HG03571 (cell line): Measurements from ENCODE around the gene ZNF689.
A peak's percentile ranks its signal among the peaks of the same experiment; 100 is the strongest.
"Not testable (repeated sequence)": the region's sequence is repeated elsewhere in the genome, so short reads cannot be mapped to it uniquely, and the experiment has no call there.

Experiments used
- ATAC-seq: cut with Tn5 transposase; IDR thresholded peaks from one replicate; pipeline ENCODE4 v1.9.1; 2021; ENCODE audit not compliant: unreplicated experiment

The ZNF689 gene

GRCh38 chr16:30601966-30602365 is 8.2 kb downstream of the ZNF689 start:
- ATAC-seq, result no peak

DNA sequence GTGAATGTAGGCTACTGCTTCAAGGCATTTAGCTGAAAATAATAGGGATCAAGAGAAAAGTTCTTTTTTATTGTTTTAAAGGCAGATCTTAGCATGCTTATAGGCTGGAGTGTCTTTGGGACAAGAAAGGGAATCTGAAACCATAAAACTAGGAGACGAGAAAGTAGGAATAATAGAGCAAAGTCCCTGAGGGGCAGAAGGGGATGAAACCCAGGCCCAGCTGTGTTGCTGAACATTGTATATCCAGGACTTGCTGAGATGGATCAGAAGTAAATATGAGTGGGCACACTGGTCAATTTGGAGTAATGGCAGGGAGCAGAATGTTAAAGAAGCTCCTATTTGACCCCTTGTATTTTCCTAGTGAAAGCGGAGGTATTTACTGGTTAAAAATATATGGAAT is 9.3 kb downstream of the ZNF689 start:
- ATAC-seq, result no peak

DNA sequence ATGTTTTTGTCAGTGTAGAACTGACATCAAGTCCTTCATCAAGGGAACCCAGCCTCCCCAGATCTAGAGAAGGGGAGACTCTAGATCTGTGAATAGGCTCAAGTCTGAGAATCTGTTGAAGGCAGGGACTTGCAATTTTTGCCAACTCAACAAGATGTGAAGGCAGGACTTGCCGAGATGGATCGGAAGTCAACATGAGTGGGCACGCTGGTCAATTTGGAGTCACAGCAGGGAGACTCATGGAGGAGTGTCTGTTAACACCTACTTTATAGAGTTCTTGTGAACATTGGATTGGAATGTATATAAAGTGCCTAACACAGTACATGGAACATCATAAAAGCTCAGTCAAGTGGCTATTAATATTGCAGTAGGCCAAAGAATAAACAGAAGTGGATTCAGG is 10.0 kb downstream of the ZNF689 start:
- no peak for ATAC-seq

GRCh38 chr16:30592871-30593270 is 17.3 kb downstream of the ZNF689 start:
- ATAC-seq, result no peak

DNA sequence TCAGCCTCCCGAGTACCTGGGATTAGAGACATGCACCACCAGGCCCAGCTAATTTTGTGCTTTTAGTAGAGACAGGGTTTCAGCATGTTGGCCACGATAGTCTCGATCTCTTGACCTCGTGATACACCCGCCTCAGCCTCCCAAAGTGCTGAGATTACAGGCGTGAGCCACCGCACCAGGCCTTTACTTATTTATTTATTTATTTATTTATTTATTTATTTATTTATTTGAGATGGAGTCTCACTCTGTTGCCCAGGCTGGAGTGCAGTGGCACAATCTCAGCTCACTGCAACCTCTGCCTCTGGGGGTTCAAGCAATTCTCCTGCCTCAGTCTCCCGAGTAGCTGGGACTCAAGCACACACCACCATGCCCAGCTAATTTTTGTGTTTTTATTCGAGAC is 19.3 kb downstream of the ZNF689 start:
- ATAC-seq, result not testable (repeated sequence)

DNA sequence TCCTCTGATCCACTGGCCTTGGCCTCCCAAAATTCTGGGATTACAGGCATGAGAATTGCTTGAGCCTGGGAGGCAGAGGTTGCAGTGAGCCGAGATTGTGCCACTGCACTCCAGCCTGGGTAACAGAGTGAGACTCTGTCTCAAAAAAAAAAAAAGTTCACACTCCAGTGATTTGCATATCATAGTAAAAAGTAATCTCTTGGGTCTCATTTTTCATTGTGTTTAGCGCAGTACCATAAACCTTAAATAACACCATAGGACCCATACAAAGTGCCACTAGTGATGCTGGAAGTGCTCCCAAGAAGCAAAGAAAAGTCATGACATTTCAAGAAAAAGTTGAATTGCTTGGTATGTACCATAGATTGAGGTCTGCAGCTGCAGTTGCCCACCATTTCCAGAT is 20.6 kb downstream of the ZNF689 start:
- ATAC-seq, result not testable (repeated sequence)

DNA sequence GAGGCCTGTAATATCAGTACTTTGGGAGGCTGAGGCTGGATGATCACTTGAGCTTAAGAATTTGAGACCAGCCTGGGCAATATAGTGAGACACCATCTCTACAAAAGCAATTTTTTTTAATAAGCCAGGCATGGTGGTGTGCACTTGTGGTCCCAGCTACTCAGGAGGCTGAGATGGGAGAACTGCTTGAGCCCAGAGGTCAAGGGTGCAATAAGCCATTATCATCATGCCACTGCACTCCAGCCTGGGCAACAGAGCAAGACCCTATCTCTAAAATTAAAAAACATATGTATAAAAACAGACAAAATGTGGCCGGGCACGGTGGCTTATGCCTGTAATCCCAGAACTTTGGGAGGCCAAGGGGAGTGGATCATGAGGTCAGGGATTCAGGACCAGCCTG is 21.5 kb downstream of the ZNF689 start:
- ATAC-seq, result no peak

DNA sequence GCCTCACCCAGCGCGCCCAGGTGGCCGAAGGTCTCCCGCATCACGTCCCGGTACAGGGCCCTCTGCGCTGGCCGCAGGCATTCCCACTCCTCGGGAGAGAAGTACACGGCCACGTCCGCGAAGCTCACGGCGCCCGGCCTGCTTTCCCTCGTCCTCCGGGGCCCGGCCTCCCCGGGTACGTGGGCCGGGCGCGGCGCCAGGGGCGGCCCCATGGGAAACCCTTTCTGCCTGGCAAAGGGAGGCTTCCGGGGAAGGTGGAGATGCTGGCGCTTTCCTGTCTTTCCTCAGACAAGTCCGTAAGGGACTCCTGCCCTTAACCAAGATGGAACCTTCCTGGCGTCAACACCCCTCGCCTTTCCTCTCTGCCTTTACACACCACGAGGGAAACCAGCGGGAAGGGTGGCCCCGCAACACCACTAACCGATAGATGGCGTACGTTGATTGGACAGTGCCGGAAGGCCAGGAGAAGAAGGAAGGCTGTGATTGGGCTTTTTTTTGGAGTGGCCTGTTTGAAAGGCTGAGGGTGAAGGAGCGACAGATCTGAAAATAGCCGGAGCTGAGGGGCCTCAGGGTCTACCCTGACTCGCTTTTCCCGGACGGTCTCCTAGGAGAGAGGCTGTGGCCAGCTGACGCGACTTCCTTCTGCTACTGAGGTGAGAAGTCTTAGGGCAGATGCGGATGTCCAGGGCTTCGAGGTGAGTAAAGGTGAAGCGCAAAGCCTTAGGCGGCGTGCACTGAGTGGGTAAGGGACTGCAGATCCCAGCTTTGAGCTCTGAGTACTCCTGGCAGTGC is 24.6 kb downstream of the ZNF689 start, which contains the start of gene ZNF785:
Gene ZNF785, minus strand, starts transcription at position 298 of the 792 bp plus-strand sequence. Its CDS starts 86 bp downstream, at position 212.
- ATAC-seq, result peak; percentile 84

GRCh38 chr16:30585022-30585399 is 25.2 kb downstream of the ZNF689 start:
- ATAC-seq, result peak; percentile 25

DNA sequence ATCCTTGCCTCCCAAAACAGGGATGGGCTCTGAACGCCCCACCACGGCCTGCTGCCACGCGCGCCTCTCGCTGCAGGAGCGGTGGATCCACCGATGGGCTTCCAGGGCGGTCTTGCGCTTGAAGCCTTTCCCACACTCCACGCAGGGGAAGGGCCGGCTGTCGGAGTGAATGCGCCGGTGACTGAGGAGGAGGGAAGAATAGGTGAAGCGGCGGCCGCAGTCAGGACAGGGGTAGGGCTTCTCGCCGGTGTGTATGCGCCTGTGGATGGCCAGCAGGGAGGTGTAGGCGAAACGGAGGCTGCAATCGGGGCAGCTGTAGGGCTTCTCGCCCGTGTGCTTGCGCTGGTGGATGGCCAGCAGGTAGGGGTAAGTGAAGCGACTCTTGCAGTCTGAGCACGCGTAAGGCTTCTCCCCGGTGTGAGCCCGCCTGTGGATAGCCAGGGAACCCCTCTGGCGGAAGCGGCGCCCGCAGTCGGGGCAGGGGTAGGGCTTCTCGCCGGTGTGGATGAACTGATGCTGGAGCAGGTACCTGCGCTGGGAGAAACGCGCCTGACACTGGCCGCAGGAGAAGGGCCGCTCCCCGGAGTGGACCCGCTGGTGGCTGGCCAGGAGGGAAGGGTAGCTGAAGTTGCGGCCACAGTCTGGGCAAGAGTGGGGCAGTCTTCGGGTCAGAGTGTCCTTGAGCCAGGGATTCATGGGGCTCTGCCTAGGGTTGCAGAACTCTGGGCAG is 27.4 kb downstream of the ZNF689 start:
- ATAC-seq, result no peak

GRCh38 chr16:30581457-30581856 is 28.7 kb downstream of the ZNF689 start:
- no peak for ATAC-seq

GRCh38 chr16:30574678-30575077 is 35.5 kb downstream of the ZNF689 start:
- no peak for ATAC-seq

GRCh38 chr16:30571445-30572322 is 38.5 kb downstream of the ZNF689 start, which contains the start of gene ZNF688:
Gene ZNF688, minus strand, starts transcription at chr16:30571714. Its CDS starts 85 bp downstream, at chr16:30571629.
- peak; percentile 64 for ATAC-seq

DNA sequence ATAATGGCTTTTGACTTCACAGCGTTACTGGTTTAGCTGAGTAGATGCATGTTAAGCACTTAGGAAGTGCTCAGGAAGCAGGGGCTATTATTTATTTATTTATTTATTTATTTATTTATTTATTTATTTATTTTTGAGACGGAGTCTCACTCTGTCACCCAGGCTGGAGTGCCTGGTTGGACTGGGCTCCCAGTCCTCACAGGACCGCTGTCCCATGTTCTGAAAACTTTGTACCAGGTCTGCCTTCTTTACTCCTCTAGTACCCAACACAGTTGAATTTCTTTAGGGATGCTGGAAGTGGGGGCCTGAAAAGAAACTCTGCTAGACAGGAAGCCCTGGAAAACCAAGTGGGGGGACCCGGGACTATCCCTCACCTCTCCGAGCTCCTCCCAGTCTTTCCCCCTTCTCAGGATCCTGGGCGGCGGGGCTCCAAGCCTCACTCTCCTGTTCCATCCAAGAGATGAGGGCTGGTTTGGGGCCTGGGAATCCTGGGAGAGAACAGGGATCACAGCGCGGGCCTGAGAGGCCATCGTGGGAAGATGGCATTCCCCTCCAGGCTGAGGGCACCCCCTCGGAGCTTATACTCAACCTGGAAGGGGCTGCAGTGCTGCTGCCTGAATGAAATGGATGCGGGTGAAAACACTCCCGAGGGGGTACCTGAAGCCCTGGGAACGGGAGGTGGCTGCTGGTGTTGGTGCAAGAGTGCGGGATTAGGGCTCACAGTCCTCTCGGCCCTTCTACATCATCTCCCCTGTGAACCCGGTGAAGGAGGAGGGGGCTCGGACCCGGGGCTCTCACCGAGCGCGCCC is 39.3 kb downstream of the ZNF689 start:
- ATAC-seq, result no peak

GRCh38 chr16:30569746-30570635 is 40.2 kb downstream of the ZNF689 start:
- ATAC-seq, result no peak

DNA sequence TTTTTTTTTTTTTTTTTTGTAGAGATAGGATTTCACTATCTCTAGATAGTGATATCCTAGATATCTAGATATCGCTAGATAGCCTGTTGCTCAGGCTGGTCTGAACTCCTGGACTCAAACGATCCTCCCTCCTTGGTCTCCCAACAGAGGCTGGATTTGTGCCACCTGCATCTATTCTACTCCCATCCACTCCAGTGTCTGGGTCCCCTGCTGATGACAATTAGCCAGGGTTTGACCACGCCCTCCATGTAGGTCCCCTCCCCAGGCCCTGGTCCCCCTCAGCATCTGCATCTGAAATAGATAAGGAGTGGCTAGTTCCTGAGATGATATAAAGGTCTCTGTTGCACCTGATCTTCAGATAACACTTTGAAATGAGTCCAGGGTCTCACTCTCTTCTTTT is 40.9 kb downstream of the ZNF689 start:
- no peak for ATAC-seq

- peak; percentile 38 for ATAC-seq
Observed at GRCh38 chr16:30567991-30568638, 42.1 kb downstream of the ZNF689 start.

- no peak for ATAC-seq
Observed at GRCh38 chr16:30567160-30567990, 42.8 kb downstream of the ZNF689 start.
